Activated naive CD4-positive, alpha-beta T cell treated with anti-CD3 and anti-CD28 coated beads, Interleukin-2, amount 50 U/mL, for 24 hours (primary cell): ENCODE data around the gene TREH.
"Not testable (repeated sequence)": the region's sequence is repeated elsewhere in the genome, so short reads cannot be mapped to it uniquely, and the experiment has no call there.

Source experiments
- H3K27ac Mint-ChIP-seq: one replicate; pipeline ENCODE4 v1.8.0; 2021; ENCODE audit warnings: mild to moderate bottlenecking, mixed read lengths
- H3K27me3 Mint-ChIP-seq: one replicate; pipeline ENCODE4 v1.8.0; 2021; ENCODE audit warnings: mixed read lengths
- H3K36me3 Mint-ChIP-seq: one replicate; pipeline ENCODE4 v1.8.0; 2021; ENCODE audit warnings: mixed read lengths
- H3K4me1 Mint-ChIP-seq: one replicate; pipeline ENCODE4 v1.8.0; 2021; ENCODE audit warnings: mixed read lengths
- H3K4me3 Mint-ChIP-seq: one replicate; pipeline ENCODE4 v1.8.0; 2021; ENCODE audit warnings: mild to moderate bottlenecking, mixed read lengths
- H3K9me3 Mint-ChIP-seq: one replicate; pipeline ENCODE4 v1.8.0; 2021; ENCODE audit warnings: mixed read lengths

Gene TREH, protein sequence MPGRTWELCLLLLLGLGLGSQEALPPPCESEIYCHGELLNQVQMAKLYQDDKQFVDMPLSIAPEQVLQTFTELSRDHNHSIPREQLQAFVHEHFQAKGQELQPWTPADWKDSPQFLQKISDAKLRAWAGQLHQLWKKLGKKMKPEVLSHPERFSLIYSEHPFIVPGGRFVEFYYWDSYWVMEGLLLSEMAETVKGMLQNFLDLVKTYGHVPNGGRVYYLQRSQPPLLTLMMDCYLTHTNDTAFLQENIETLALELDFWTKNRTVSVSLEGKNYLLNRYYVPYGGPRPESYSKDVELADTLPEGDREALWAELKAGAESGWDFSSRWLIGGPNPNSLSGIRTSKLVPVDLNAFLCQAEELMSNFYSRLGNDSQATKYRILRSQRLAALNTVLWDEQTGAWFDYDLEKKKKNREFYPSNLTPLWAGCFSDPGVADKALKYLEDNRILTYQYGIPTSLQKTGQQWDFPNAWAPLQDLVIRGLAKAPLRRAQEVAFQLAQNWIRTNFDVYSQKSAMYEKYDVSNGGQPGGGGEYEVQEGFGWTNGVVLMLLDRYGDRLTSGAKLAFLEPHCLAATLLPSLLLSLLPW

DNA sequence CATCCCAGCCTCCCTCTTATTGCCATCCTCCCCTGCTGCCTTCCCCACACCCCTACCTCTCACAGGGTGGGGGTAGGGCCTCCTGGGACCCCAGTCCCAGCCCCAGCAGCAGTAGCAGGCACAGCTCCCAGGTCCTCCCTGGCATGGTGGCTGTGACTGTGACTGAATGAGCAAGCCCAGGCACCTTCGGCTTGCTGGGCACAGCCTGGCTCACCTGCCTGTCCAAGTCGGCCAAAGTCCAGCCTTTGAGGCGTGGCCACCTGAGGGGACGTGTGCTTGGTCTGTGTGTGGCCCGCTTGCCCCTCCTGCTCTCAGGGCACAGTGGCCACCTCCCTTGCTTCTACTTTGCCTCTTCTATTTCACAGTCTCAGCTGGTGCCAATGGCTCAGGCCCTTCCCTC lies at the start of gene TREH:
Gene TREH (minus strand): TSS at position 168 of the 400 bp plus-strand sequence. CDS start 23 bp downstream, at position 145.
- Mint-ChIP-seq H3K27me3 (no peaks in the 10 kb centered on the region), H3K4me3 (no peak within 1 kb of the TSS), H3K4me1 (no peaks in the 10 kb centered on the region), H3K27ac (peak within 1 kb of the TSS; percentile 48), H3K9me3 (no peaks in the 10 kb centered on the region), H3K36me3 (no peaks in the 10 kb centered on the region)

DNA sequence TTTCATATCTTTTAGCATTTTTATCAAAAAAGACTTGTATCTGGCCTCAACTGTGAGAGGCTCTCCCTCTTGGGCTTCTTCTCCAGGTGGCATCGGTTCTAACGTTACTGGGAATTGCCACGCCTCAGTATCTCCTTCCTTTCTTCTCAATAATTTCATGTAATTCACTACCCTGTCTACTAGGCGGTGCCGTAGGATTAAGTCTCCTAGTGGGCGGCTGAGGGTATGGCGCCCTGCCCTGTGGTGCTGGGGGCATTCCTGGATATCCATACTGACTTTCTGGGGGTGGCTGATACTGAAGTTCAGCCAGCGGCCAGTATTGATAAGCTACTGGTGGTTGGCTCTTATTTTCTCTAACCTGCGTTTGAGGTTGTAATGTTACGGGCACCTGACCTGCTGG lies 48.7 kb upstream of the TREH start:
- not testable (repeated sequence) for H3K27me3 Mint-ChIP-seq, H3K27ac Mint-ChIP-seq, H3K4me1 Mint-ChIP-seq, H3K36me3 Mint-ChIP-seq, H3K4me3 Mint-ChIP-seq, H3K9me3 Mint-ChIP-seq

DNA sequence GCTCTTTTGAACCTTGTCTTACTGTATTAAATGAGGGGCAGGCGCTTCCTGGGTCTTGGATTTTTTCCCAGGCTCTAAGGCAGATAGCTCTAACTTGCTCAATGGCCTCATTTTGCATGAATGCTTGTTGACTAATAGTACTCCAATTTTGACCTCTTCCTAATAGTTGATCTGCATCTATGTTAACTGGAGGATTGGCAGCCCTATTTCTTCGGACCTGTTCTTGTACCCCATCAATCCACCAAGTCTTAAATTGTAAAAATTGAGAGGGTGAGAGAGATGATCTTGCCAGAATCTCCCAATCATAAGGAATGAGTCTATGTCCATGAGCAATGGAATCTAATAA lies 48.2 kb upstream of the TREH start:
- H3K4me3 Mint-ChIP-seq, H3K4me1 Mint-ChIP-seq, H3K9me3 Mint-ChIP-seq, H3K27ac Mint-ChIP-seq, H3K27me3 Mint-ChIP-seq, H3K36me3 Mint-ChIP-seq: not testable (repeated sequence)

DNA sequence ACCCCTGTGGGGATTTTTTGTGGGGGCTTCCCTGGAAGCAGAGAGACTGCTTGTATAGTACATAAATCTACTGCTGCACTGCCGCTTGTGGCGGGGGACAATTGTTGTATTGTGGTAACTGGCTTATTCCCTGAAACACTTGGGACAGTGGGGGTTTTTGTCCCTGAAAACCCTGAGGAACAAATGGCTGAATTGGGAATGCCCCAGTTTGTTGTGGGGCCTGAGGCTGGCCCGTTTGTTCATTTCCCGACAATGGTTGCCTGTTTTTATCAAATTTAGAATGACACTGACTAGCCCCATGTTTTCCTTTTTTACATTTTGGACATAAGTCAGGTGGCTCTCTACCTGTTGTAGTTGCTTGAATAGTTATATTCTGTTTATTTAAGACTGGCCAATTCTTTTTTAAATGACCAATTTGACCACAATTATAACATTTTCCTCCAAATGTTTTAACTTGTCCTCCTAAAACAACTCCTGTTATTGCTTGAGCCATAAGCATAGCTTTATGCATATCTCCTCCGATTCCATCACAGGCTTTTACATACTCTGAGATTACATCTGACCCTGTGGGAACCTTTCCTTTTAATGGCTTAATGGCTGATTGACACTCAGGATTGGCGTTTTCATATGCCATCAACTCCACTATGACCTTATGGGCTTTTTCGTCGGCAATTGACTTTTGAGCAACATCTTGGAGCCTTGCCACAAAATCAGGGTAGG lies 47.7 kb upstream of the TREH start:
- not testable (repeated sequence) for H3K27me3 Mint-ChIP-seq, H3K36me3 Mint-ChIP-seq, H3K27ac Mint-ChIP-seq, H3K4me1 Mint-ChIP-seq, H3K9me3 Mint-ChIP-seq, H3K4me3 Mint-ChIP-seq

DNA sequence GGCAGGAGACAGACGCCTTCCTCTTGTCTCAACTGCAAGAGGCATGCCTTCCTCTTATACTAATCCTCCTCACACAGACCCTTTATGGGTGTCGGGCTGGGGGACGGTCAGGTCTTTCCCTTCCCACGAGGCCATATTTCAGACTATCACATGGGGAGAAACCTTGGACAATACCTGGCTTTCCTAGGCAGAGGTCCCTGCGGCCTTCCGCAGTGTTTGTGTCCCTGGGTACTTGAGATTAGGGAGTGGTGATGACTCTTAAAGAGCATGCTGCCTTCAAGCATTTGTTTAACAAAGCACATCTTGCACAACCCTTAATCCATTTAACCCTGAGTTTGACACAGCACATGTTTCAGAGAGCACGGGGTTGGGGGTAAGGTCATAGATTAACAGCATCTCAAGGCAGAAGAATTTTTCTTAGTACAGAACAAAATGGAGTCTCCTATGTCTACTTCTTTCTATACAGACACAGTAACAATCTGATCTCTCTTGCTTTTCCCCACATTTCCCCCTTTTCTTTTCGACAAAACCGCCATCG lies 42.1 kb upstream of the TREH start:
- not testable (repeated sequence) for H3K27ac Mint-ChIP-seq, H3K36me3 Mint-ChIP-seq, H3K4me3 Mint-ChIP-seq, H3K27me3 Mint-ChIP-seq, H3K9me3 Mint-ChIP-seq, H3K4me1 Mint-ChIP-seq

DNA sequence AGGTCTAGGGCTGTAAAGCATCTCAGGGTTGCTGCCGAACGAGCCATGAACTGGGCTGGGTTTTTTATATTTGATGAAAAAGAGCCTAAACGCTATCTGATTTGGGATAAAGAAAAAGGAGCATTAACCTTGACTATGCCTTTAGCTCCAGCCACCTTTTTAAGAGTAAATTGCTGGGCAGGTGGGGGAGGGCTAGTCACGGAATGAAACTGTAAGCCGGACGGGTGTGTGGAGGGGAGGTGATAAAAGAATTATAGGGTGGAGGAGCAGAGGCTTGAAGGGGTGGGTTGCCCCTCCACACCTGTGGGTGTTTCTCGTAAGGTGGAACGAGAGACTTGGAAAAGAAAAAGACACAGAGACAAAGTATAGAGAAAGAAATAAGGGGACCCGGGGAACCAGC lies 41.3 kb upstream of the TREH start:
- H3K4me1 Mint-ChIP-seq, H3K27ac Mint-ChIP-seq: not testable (repeated sequence)

DNA sequence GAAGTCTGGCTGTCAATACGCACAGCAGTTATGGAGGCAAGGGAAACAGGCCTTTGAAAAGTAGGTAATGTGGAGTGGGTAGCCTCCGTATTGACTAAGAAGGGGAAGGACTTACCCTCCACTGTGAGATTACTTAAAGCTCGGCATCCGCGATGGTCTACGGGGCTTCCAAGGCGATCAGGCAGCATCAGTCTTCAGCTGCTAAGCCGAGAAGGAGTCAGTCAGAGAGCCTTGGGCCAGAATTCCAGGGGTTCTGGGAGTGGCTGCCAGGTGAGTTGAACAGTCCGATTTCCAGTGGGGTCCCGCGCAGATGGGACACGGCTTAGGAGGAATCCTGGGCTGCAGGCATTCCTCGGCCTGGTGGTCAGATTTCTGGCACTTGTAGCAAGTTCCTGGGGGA lies 40.6 kb upstream of the TREH start:
- not testable (repeated sequence) for H3K9me3 Mint-ChIP-seq, H3K36me3 Mint-ChIP-seq, H3K27ac Mint-ChIP-seq, H3K4me1 Mint-ChIP-seq, H3K27me3 Mint-ChIP-seq, H3K4me3 Mint-ChIP-seq

More for the DNA sequence above, 41.3 kb upstream of the TREH start:
- H3K27me3 Mint-ChIP-seq, H3K4me3 Mint-ChIP-seq, H3K9me3 Mint-ChIP-seq, H3K36me3 Mint-ChIP-seq: not testable (repeated sequence)

DNA sequence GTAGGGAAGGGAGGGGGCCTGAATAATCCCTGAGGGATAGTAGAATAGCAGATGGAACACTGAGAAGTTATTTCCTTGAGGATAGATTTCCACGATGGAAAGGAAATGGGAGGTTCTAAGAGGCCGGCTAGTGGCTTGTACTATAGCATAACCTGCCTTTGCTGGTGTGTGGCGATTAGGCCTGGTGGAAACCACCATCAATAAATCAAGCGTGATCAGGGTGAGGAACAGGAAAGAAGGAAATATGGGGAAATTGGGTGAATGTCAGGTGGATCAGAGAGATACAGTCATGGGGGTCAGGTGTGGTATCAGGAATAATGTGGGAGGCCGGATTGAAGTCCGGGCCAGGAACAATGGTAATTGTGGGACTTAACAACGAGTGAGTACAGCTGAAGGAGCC lies 39.1 kb upstream of the TREH start:
- not testable (repeated sequence) for H3K9me3 Mint-ChIP-seq, H3K36me3 Mint-ChIP-seq, H3K27ac Mint-ChIP-seq, H3K4me3 Mint-ChIP-seq, H3K27me3 Mint-ChIP-seq
- H3K4me1 Mint-ChIP-seq: peaks cover 10% of the 10 kb centered on the region

DNA sequence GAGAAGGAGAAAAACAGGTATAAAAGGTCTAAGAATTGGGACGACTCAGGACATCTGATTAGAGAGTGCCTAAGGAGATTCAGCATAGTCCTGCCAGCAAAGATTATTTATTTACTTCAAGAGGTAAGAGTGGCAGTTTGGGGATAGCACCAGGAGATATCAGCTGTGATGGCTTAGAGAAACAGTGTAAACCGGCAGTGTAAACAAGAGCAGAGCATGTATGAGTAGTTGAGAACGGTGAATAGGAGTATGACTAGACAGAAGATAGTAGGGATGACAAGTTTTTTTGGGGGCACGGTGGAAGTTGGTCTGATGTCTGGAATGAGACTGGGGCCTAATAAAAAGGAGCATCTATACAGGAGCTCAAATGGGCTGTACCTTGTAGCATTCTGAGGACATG lies 38.3 kb upstream of the TREH start:
- peaks cover 10% of the 10 kb centered on the region for H3K4me1 Mint-ChIP-seq
- not testable (repeated sequence) for H3K27ac Mint-ChIP-seq, H3K4me3 Mint-ChIP-seq, H3K36me3 Mint-ChIP-seq, H3K27me3 Mint-ChIP-seq, H3K9me3 Mint-ChIP-seq

DNA sequence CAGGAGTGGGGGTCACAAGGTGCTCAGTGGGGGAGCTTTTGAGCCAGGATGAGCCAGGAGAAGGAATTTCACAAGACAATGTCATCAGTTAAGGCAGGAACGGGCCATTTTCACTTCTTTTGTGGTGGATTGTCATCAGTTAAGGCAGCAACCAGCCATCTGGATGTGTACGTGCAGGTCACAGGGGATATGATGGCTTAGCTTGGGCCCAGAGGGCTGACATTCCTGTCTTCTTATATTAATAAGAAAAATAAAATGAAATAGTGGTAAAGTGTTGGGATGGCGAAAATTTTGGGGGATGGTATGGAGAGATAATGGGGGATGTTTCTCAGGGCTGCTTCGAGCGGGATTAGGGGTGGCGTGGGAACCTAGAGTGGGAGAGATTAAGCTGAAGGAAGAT lies 37.8 kb upstream of the TREH start:
- not testable (repeated sequence) for H3K27ac Mint-ChIP-seq, H3K27me3 Mint-ChIP-seq, H3K9me3 Mint-ChIP-seq, H3K36me3 Mint-ChIP-seq, H3K4me3 Mint-ChIP-seq
- H3K4me1 Mint-ChIP-seq: peaks cover 10% of the 10 kb centered on the region

DNA sequence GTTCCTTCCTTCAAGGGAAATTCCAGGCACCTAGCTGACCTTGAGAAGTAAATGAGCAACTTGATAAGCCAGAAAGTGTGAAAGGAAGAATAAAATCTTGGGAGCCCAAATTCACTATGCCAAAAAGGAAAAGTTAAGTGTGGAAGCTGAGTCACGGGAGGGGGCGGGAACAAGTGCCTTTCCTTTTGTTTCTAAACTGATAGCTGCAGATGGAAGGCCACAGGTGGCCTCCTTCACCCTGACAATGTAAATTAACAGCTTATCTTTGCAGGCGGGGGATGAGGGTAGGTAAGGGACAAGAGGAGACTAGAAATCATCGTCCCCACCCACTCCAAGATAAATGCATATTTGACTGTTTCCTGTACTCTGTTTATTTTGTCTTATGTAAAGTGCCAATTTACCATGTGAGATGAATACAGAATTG lies 36.4 kb upstream of the TREH start:
- H3K4me3 Mint-ChIP-seq: no peak overlapping the region
- peaks cover 10% of the 10 kb centered on the region for H3K4me1 Mint-ChIP-seq
- peak overlapping the region; percentile 41 for H3K27ac Mint-ChIP-seq
- H3K36me3 Mint-ChIP-seq: no peaks in the 10 kb centered on the region
- H3K27me3 Mint-ChIP-seq: no peaks in the 10 kb centered on the region
- no peaks in the 10 kb centered on the region for H3K9me3 Mint-ChIP-seq

DNA sequence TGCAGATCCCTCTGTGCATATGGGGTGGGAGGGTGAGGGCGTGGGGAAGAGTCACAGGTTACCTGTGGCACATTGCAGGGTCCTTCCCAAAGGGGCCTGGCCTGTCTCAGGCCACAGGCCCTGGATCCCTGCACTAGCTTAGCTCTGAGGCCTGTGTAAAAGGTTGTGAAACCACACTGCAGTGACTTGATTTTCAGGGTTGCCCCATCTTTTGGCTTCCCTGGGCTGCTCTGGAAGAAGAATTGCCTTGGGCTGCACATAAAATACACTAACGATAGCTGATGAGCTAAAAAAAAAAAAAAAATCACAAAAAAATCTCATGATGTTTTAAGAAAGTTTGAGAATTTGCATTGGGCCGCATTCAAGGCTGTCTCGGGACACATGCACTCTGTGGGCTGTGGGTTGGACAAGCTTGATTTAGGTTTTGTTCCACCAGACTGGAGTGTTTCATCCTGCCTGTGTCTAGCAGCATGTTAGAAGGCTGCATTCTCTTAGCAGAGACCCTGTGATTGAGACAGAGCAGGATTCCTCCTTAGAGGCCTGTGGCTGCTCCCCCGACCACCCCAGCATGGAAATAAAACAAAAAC lies 35.9 kb upstream of the TREH start:
- Mint-ChIP-seq H3K9me3 (no peaks in the 10 kb centered on the region), H3K36me3 (no peaks in the 10 kb centered on the region), H3K27me3 (no peaks in the 10 kb centered on the region), H3K27ac (peak overlapping the region; percentile 41), H3K4me1 (peaks cover 10% of the 10 kb centered on the region), H3K4me3 (no peak overlapping the region)

DNA sequence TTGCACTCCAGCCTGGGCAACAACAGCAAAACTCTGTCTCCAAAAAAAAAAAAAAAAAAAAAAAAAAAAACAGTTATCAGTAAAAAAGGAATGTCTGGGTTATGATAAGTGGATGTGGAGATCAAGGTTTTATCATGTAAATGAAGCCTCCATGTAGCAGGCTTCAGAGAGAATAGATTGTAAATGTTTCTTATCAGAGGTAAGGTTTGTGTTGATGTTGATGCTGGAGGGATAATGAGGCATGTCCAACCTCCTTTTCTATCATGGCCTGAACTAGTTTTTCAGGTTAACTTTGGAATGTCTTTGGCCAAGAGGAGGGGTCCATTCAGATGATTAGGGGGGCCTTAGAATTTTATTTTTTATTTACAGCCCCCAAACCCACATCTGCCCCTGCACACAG lies 35.4 kb upstream of the TREH start:
- no peaks in the 10 kb centered on the region for H3K36me3 Mint-ChIP-seq
- no peaks in the 10 kb centered on the region for H3K27me3 Mint-ChIP-seq
- H3K9me3 Mint-ChIP-seq: no peaks in the 10 kb centered on the region
- no peak overlapping the region for H3K4me3 Mint-ChIP-seq
- peaks cover 10% of the 10 kb centered on the region for H3K4me1 Mint-ChIP-seq
- H3K27ac Mint-ChIP-seq: no peak overlapping the region

DNA sequence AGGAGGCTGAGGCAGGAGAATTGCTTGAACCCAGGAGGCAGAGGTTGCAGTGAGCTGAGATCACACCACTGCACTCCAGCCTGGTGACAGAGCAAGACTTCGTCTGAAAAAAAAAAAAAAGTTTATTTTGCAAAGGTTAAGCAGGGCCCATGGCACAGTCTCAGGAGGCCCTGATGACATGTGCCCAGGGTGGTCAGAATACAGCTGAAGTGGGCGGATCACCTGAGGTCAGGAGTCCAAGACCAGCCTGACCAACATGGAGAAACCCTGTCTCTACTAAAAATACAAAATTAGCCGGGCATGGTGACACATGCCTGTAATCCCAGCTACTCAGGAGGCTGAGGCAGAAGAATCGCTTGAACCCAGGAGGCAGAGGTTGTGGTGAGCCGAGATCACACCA lies 35.0 kb upstream of the TREH start:
- not testable (repeated sequence) for H3K9me3 Mint-ChIP-seq, H3K27me3 Mint-ChIP-seq, H3K27ac Mint-ChIP-seq, H3K36me3 Mint-ChIP-seq, H3K4me3 Mint-ChIP-seq
- peaks cover 10% of the 10 kb centered on the region for H3K4me1 Mint-ChIP-seq

DNA sequence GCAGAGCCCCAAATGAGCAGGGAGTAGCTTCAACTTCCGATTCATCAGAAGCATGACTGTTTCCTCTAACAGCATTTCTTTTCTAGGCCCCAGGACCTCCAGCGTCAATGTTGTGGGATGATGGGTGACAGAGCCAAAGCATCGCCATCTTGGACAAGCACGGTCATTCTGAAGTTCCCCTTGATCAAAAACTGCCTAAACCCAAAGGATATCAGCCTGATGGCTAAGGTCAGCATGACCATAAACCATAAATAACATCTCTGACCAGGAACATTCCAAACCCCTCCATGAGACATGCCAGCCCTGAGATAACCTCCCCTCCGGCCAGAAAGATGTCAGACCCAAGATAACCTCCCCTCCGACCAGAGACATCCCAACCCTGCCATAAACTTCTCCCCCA lies 28.8 kb upstream of the TREH start:
- Mint-ChIP-seq H3K9me3 (no peaks in the 10 kb centered on the region), H3K4me1 (peaks cover 30% of the 10 kb centered on the region), H3K27ac (no peak overlapping the region), H3K36me3 (no peaks in the 10 kb centered on the region), H3K4me3 (no peak overlapping the region), H3K27me3 (no peaks in the 10 kb centered on the region)

DNA sequence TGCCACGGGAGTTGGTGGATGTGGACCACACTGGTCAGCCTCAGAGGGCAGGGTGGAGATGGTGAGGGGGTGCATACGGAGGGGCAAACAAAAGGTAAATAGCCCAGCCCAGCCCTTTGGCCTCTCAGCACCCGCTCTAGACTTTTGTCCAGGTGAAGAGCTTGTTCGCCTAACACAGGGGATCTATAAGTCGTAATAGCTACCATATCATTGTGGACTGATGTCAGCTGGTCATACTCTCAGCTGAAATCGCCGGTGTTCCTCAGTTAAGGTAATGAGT lies 27.0 kb upstream of the TREH start:
- Mint-ChIP-seq H3K27ac (no peak overlapping the region), H3K27me3 (no peaks in the 10 kb centered on the region), H3K36me3 (no peaks in the 10 kb centered on the region), H3K4me3 (no peak overlapping the region), H3K9me3 (no peaks in the 10 kb centered on the region), H3K4me1 (peaks cover 43% of the 10 kb centered on the region)
